Measurements from ENCODE around the gene OPRL1.

The OPRL1 gene

DNA sequence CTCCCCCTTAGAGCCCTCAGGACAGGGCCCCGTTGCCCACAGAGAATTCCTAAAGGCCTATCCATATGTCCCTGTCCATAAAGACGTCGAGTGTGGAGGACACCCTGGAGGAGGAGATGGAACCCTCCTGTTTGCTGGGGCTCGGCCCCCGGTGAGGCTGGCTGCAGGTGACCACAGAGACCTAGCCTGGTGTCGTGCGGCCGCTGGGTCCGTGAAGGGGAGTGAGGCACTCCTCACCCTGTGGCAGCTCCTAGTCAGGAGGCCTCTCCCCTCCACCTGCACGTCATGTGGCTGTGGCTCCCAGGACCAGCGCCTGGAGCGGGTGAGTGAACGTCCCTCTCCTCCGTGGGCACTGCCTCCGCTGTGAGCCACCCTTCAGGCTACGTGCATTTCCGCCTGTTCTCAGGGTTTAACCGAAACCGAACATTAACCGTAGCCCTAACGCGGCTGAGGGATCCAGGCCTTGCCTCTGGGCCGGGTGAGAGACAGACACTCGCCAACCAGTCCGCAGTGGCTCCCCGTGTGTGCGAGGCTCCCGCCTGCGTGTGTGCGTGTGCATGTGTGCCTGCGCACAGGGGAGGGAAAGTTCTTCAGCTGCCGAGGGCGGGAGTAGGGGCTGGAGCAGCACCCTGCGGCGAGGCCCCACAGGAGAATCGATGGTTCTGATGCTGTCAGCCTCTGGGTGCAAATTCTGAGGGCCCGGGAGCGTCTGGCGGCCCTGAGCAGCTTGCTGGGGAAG is 22.8 kb upstream of the OPRL1 start:
- no peak for DNase-seq

GRCh38 chr20:64057628-64058498 is 22.0 kb upstream of the OPRL1 start:
- DNase-seq: peak; percentile 82

- DNase-seq: no peak
Measured at GRCh38 chr20:64058536-64058935, 21.3 kb upstream of the OPRL1 start.

- no peak for DNase-seq
Measured at GRCh38 chr20:64062276-64062595, 17.6 kb upstream of the OPRL1 start.

GRCh38 chr20:64062596-64063388 is 17.1 kb upstream of the OPRL1 start, which contains the start of gene TCEA2:
TSS of gene TCEA2 (plus strand) at chr20:64063198. CDS start at chr20:64063313, 115 bp downstream.
- DNase-seq: peak; percentile 96

GRCh38 chr20:64063389-64064144 is 16.3 kb upstream of the OPRL1 start:
- no peak for DNase-seq

DNA sequence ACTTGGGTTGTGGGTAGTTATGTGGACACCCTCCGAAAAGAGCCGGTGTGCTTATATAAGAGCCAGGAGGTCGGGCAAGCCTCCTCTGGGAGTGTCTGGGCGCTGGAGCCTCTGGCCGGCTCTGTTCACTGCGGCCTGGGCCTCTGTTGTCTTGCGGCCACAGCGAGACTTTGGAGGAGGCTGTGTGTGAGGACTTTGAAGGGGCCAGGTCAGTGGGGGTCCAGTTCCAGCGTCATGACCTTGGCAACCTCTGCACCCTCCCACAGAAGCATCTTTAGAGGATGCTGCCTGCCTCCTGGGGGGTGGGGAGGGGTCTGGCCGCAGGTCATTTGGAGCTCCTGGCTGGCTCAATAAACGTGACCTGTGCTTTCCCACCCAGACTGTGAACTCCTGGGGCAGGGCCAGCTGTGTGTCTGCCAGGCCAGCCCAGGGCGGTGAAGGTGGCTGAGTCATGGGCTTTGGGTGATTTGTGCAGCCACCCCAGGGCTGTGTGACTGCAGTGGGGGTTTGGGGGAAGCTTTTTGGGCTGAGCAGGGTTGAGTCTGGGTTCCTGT is 15.7 kb upstream of the OPRL1 start:
- DNase-seq: no peak

- peak; percentile 53 for DNase-seq
Measured at GRCh38 chr20:64065062-64065973, 14.6 kb upstream of the OPRL1 start.

DNA sequence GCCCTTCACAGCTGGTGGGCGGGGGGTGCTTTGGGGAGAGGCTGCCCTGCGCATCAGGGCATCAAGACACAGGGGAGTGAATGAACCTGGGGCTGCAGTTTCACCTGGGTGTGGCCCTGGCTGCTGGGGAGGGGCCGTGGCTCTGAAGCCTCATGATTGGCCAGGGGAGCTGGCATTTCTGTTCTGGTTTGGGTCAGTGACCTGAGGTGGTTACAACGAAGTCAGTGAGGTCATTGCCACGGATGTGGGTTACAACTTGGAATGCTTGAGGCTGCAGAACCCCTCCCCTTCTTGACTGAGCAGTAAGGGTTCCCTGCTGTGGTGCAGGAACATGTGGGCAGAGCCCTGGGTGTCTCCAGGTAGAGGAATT is 13.9 kb upstream of the OPRL1 start:
- DNase-seq: no peak

DNA sequence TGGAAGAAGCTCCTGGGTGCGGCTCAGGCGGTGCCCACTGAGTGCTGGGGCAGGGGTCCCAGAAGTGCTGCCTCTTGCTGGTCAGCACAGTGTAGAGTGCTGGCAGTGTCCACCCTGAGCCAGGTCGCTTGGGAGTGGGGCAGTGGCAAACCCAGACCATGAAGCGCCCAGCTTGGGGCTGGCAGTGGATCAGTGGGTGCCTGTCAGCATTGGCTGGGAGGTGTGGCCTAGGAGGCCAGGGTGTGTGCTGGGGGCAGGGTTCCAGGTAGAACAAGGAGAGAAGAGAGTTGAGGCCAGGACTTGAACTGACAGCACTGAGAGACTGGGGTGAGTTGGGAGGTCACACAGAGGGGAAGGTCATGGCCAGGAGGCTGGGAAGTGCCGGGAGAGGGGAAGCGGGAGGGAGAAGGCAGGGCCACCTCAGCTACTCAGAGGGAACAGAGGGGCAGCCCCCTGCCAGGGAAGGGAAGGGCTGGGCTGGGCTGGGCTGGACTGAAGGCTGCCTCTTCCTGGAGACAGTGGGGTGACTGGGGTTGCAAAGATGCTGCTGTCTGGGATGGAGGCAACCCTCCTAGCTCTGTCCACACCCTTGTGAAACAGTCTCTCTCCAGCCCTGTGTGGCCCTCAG is 12.8 kb upstream of the OPRL1 start:
- no peak for DNase-seq

DNA sequence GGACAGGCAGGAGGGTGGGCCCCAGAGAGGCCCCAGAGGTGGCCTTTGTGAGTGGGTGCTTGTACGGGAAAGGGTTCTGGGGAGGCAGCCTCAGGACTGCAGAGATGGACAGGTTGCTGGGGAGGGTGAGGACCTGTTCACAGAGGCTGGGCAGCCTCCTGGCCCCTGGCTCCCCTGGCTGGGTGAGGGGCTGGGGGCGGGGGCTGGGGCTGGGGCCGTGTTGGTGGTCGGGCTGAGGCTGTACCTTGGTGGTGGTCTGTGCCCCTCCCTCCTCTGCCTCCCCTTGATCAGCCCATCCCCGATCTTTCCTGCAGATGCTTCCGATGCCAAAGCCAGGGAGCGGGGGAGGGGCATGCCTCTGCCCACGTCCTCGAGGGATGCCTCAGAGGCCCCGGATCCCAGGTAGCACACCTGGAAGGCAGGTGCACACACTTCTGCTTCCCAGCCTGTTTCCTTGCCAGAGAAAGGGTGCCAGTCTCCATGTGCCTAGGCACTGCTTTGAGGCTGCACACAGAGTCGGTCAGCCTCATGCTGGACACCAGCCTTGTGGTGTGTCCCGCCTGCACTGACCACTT is 12.1 kb upstream of the OPRL1 start:
- DNase-seq: no peak

GRCh38 chr20:64068386-64069208 is 11.3 kb upstream of the OPRL1 start:
- no peak for DNase-seq

- no peak for DNase-seq
Measured at GRCh38 chr20:64069209-64069613, 10.7 kb upstream of the OPRL1 start.

DNA sequence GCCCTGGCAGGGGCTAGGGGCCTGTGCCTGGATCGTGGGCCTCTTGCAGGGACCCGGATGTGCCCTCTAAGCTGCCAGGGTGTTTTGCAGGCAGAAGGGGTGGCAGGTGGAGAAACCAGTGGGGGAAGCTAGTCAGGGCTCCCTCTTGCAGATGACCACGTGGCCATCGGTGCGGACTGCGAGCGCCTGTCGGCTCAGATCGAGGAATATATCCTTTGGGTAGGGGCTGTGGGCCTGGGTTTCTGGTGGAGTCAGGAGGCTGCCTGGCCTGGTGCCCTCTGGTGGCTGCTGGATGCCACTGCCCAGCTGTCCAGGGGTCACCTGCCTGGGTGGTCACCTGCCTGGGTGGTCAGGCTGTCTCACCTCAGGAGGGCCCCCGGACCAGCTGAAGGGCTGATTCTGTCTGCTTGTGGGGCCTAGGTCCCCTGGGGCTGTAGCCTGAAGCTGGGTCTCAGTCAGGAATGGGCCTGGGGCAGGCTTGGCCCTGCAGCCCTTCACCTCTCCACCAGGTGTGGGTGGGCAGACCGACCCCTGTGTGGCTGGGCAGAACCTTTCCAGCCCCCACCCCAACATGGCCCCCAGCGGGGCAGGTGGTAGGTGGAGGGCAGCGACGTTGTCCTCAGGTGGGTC is 10.2 kb upstream of the OPRL1 start:
- DNase-seq: peak; percentile 29

- DNase-seq: no peak
Measured at GRCh38 chr20:64070244-64070993, 9.5 kb upstream of the OPRL1 start.

GRCh38 chr20:64071341-64072332 is 8.2 kb upstream of the OPRL1 start:
- no peak for DNase-seq

- DNase-seq: no peak
Measured at GRCh38 chr20:64072498-64073063, 7.3 kb upstream of the OPRL1 start.

Data from NCI-H146 (cell line).